Esophagus muscularis mucosa (tissue), 4 donors: ENCODE results near the gene BRD7. TPM values are rescaled to one million over a fixed set of nuclear protein-coding genes. Genes with fewer than 3 reads are reported as not detected.

Experiments used
- DNase-seq: peaks from one replicate; pipeline ENCODE4 v3.0.0-alpha.2; 2017; ENCODE audit errors: extremely low spot score
- H3K27ac ChIP-seq, 4 donors: fragments of 200-600 bp; sonication (generic); replicated peaks in 1 of 4; 1 replicate in 3 of 4; 2 replicates in 1 of 4; pipeline ENCODE4 v1.5.1; 2016 to 2019; ENCODE audit warnings: mild to moderate bottlenecking in 1 of 4
- H3K27me3 ChIP-seq, 4 donors: fragments of 200-600 bp; sonication (generic); one replicate each; pipeline versions ENCODE4 v1.5.1 to v1.6.0; 2016 to 2019
- H3K36me3 ChIP-seq, 4 donors: fragments of 200-600 bp; sonication (generic); one replicate each; pipeline ENCODE4 v1.5.1; 2016 to 2019
- H3K4me1 ChIP-seq, 4 donors: fragments of 200-600 bp; sonication (generic); one replicate each; pipeline ENCODE4 v1.5.1; 2016 to 2019
- H3K4me3 ChIP-seq, 4 donors: fragments of 200-600 bp; sonication (generic); 1 replicate in 2 of 4; 2 replicates in 2 of 4; pipeline ENCODE4 v1.5.1; 2016 to 2019; ENCODE audit warnings: mild to moderate bottlenecking in 4 of 4, moderate library complexity in 1 of 4
- H3K9me3 ChIP-seq, 4 donors: fragments of 200-600 bp; sonication (generic); 1 replicate in 3 of 4; 2 replicates in 1 of 4; pipeline ENCODE4 v1.5.1; 2016 to 2019
- CTCF ChIP-seq, 3 experiments: fragments of 200-600 bp in 2 of 3; fragments of 450-650 bp in 1 of 3; sonication (generic) in 2 of 3; IDR thresholded peaks; one replicate each; pipeline ENCODE4 v1.5.1; 2017 to 2019; ENCODE audit warnings: antibody characterized with exemption in 3 of 3, mild to moderate bottlenecking in 2 of 3, moderate library complexity in 1 of 3
- EP300 ChIP-seq: sonication (generic); formaldehyde crosslinking; IDR thresholded peaks from one replicate; pipeline ENCODE4 v1.6.1; 2017; ENCODE audit warnings: antibody characterized with exemption
- POLR2A ChIP-seq: fragments of 450-650 bp; IDR thresholded peaks from one replicate; pipeline ENCODE4 v1.6.1; 2017; ENCODE audit warnings: antibody characterized with exemption, moderate library complexity, mild to moderate bottlenecking, low read depth
- POLR2AphosphoS5 ChIP-seq, 2 donors: sonication (generic); formaldehyde crosslinking; IDR thresholded peaks; one replicate each; pipeline ENCODE4 v1.6.1; 2017; ENCODE audit warnings: antibody characterized with exemption in 2 of 2
- WGBS: methylation state at CpG from one replicate; pipeline ENCODE4 v1.1.5; 2018; 5-methylcytosine and 5-hydroxymethylcytosine counted together
- intact Hi-C: fragments of 100-400 bp; cut with DNase I; formaldehyde crosslinking; loops from one replicate; pipeline ENCODE4 v1.15.1; 2023
- total RNA-seq, 4 donors: library from RNA; depleted of rRNA; stranded (reverse); fragments of >200 nt; gene quantifications; one replicate each; pipeline versions ENCODE4 v1.1.0 to v1.2.1, GENCODE V29; 2016

The BRD7 gene
- total RNA-seq, 4 donors from 2014 or later: 49.5 to 68.1 (median 56.5) TPM

GRCh38 chr16:50270510-50271147, 98.2 kb downstream of the BRD7 start:
- no peak for DNase-seq
- 94% methylated on average over 7 of the region's 13 CpGs for WGBS
- TF ChIP-seq POLR2A (no peak), EP300 (no peak), POLR2AphosphoS5 (IDR thresholded peaks at IDR 0.05) (no peak), CTCF (IDR thresholded peaks at IDR 0.05) (no peak)
- Histone ChIP-seq H3K27me3 (no peaks in the 10 kb centered on the region), H3K36me3 (no peaks in the 10 kb centered on the region), H3K9me3 (no peaks in the 10 kb centered on the region), H3K27ac (no peak overlapping the region), H3K4me3 (no peak overlapping the region), H3K4me1 (peaks cover 3 to 40% (median 24%) of the 10 kb centered on the region in 4 donors)
- intact Hi-C loops: no loop called here

- no peak for TF ChIP-seq POLR2A
- TF ChIP-seq POLR2AphosphoS5 (IDR thresholded peaks at IDR 0.05): no peak
- no peak for TF ChIP-seq CTCF (IDR thresholded peaks at IDR 0.05)
- TF ChIP-seq EP300: no peak
- Histone ChIP-seq H3K36me3 (no peaks in the 10 kb centered on the region), H3K27ac (no peak overlapping the region), H3K4me1 (peaks cover 3 to 43% (median 27%) of the 10 kb centered on the region in 4 donors), H3K27me3 (no peaks in the 10 kb centered on the region), H3K4me3 (no peak overlapping the region), H3K9me3 (no peaks in the 10 kb centered on the region)
- WGBS: 93% methylated on average over 12 of the region's 12 CpGs
- DNase-seq: no peak
- intact Hi-C loops: no loop called here
Measured at GRCh38 chr16:50269769-50270509, 98.8 kb downstream of the BRD7 start.

GRCh38 chr16:50269061-50269705, 99.6 kb downstream of the BRD7 start:
- 93% methylated on average over 9 of the region's 13 CpGs for WGBS
- Histone ChIP-seq H3K36me3 (no peaks in the 10 kb centered on the region), H3K27ac (no peak overlapping the region), H3K27me3 (no peaks in the 10 kb centered on the region), H3K4me1 (peaks cover 3 to 43% (median 27%) of the 10 kb centered on the region in 4 donors), H3K4me3 (no peak overlapping the region), H3K9me3 (no peaks in the 10 kb centered on the region)
- DNase-seq: no peak
- intact Hi-C loops: no loop called here
- TF ChIP-seq EP300 (no peak), CTCF (IDR thresholded peaks at IDR 0.05) (no peak), POLR2A (no peak), POLR2AphosphoS5 (IDR thresholded peaks at IDR 0.05) (no peak)

- Histone ChIP-seq H3K27me3 (no peaks in the 10 kb centered on the region), H3K9me3 (no peaks in the 10 kb centered on the region), H3K4me1 (peaks cover 3 to 38% (median 27%) of the 10 kb centered on the region in 4 donors), H3K27ac (no peak overlapping the region), H3K36me3 (no peaks in the 10 kb centered on the region), H3K4me3 (no peak overlapping the region)
- intact Hi-C loops: no loop called here
- WGBS: 84% methylated on average over 5 of the region's 5 CpGs
- no peak for TF ChIP-seq CTCF (IDR thresholded peaks at IDR 0.05)
- no peak for DNase-seq
Measured at GRCh38 chr16:50268352-50268751, 100.4 kb downstream of the BRD7 start.
